BE2C (cell line): ENCODE results near the gene NUP93.

ENCODE experiments used
- DNase-seq: peaks from one replicate; pipeline ENCODE4 v3.0.0-alpha.2; 2020
- H3K27me3 ChIP-seq: fragments of 250-450 bp; sonication (Bioruptor Pico); 2 replicates; pipeline ENCODE4 v1.5.1; 2020; ENCODE audit warnings: mild to moderate bottlenecking
- H3K36me3 ChIP-seq: fragments of 250-450 bp; sonication (Bioruptor Pico); 2 replicates; pipeline ENCODE4 v1.5.1; 2020; ENCODE audit warnings: mild to moderate bottlenecking
- H3K4me1 ChIP-seq: fragments of 250-450 bp; sonication (Bioruptor Pico); 2 replicates; pipeline ENCODE4 v1.5.1; 2020
- H3K4me3 ChIP-seq: 2 replicates; pipeline ENCODE4 v1.5.1; 2011; ENCODE audit warnings: low read depth, low read length
- H3K9me3 ChIP-seq: fragments of 250-450 bp; sonication (Bioruptor Pico); 2 replicates; pipeline ENCODE4 v1.5.1; 2020
- TF ChIP-seq, protein P1 (sequence below): IDR thresholded peaks from 2 replicates; pipeline ENCODE4 v1.5.1; 2012; ENCODE audit warnings: mild to moderate bottlenecking, low read depth, low read length

Gene NUP93

DNA sequence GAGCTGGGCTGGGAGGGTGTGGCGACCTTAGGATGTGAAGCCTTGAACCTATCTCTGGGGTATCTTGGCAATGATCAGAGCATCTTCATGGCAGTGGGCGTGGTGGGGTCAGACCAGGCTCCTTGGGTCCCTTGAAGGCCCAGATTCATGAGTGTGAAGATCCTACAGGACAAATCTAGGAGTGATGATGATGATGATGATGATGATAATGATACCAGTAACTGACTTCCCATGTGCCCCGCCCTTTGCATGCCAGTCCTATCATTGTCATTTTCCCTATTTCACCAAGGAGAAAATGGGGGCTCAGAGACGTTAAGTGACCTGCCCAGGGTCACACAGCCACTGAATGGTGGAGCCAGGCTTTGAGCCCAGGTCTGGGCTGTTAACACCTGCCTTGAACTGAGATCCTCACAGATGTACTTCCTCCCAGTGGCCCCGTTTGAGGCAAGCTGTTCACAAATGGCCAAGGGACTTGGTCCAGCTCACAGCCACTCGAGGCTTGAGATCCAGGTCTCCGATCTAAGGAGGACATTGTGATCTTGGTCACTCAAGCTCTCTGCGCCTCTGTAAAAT lies 148.4 kb downstream of the NUP93 start:
- H3K4me1 ChIP-seq = peaks cover 16% of the 10 kb centered on the region
- H3K9me3 ChIP-seq = no peaks in the 10 kb centered on the region
- no peaks in the 10 kb centered on the region for H3K36me3 ChIP-seq
- no peak overlapping the region for H3K4me3 ChIP-seq
- no peak for DNase-seq
- TF ChIP-seq, protein P1, sequence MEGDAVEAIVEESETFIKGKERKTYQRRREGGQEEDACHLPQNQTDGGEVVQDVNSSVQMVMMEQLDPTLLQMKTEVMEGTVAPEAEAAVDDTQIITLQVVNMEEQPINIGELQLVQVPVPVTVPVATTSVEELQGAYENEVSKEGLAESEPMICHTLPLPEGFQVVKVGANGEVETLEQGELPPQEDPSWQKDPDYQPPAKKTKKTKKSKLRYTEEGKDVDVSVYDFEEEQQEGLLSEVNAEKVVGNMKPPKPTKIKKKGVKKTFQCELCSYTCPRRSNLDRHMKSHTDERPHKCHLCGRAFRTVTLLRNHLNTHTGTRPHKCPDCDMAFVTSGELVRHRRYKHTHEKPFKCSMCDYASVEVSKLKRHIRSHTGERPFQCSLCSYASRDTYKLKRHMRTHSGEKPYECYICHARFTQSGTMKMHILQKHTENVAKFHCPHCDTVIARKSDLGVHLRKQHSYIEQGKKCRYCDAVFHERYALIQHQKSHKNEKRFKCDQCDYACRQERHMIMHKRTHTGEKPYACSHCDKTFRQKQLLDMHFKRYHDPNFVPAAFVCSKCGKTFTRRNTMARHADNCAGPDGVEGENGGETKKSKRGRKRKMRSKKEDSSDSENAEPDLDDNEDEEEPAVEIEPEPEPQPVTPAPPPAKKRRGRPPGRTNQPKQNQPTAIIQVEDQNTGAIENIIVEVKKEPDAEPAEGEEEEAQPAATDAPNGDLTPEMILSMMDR = no peak
- no peaks in the 10 kb centered on the region for H3K27me3 ChIP-seq

DNA sequence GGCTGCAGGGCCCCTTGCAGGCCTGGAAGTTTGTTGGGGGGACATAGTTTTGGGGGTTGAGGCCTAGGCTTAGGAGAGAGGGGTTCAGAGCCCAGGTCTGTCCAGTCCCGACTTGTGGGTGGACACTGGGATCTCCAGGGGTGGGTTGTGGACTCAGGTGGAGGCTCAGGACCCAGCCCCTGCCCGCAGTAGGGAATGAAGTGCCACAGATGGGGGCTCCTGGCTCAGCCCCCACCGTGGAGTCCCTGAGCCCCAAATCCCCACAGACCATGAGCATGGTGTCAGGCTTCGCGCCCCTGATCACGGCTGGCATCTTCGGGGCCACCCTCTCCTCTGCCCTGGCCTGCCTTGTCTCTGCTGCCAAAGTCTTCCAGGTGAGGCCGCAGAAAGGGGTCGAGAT lies 149.3 kb downstream of the NUP93 start:
- no peak overlapping the region for H3K4me3 ChIP-seq
- peaks cover 16% of the 10 kb centered on the region for H3K4me1 ChIP-seq
- no peaks in the 10 kb centered on the region for H3K36me3 ChIP-seq
- H3K9me3 ChIP-seq = no peaks in the 10 kb centered on the region
- DNase-seq = no peak
- TF ChIP-seq, protein P1 = no peak
- H3K27me3 ChIP-seq = no peaks in the 10 kb centered on the region

GRCh38 chr16:56880176-56880575 lies 150.2 kb downstream of the NUP93 start:
- Histone ChIP-seq H3K36me3 (no peaks in the 10 kb centered on the region), H3K9me3 (no peaks in the 10 kb centered on the region; the same call in 1 of the 2 replicates), H3K4me1 (peaks cover 10% of the 10 kb centered on the region), H3K27me3 (no peaks in the 10 kb centered on the region), H3K4me3 (no peak overlapping the region)
- TF ChIP-seq, protein P1 = no peak
- DNase-seq = no peak

GRCh38 chr16:56880685-56881084 lies 150.8 kb downstream of the NUP93 start:
- Histone ChIP-seq H3K27me3 (no peaks in the 10 kb centered on the region), H3K4me3 (no peak overlapping the region), H3K36me3 (no peaks in the 10 kb centered on the region), H3K4me1 (peaks cover 6% of the 10 kb centered on the region), H3K9me3 (no peaks in the 10 kb centered on the region; the same call in none of the 2 replicates)
- TF ChIP-seq, protein P1 = no peak
- no peak for DNase-seq

GRCh38 chr16:56882077-56882800 lies 152.3 kb downstream of the NUP93 start:
- Histone ChIP-seq H3K9me3 (no peaks in the 10 kb centered on the region; the same call in none of the 2 replicates), H3K4me3 (no peak overlapping the region), H3K27me3 (no peaks in the 10 kb centered on the region), H3K36me3 (no peaks in the 10 kb centered on the region), H3K4me1 (no peaks in the 10 kb centered on the region)
- TF ChIP-seq, protein P1 = no peak
- DNase-seq = no peak

- TF ChIP-seq, protein P1 = no peak
- H3K4me1 ChIP-seq = no peaks in the 10 kb centered on the region
- no peak overlapping the region for H3K4me3 ChIP-seq
- H3K36me3 ChIP-seq = no peaks in the 10 kb centered on the region
- no peak for DNase-seq
- H3K9me3 ChIP-seq = no peaks in the 10 kb centered on the region; the same call in none of the 2 replicates
- no peaks in the 10 kb centered on the region for H3K27me3 ChIP-seq
Measured at GRCh38 chr16:56883586-56883985, 153.7 kb downstream of the NUP93 start.
